PFSK-1 (cell line): ENCODE results near the gene SIVA1.

Source experiments
- FOXP2 ChIP-seq: optimal IDR thresholded peaks from 2 replicates; pipeline ENCODE3; 2011; ENCODE audit warnings: borderline replicate concordance, control low read depth, inconsistent platforms; ENCODE audit not compliant: insufficient read depth; ENCODE audit errors: extremely low read length, extremely low read depth
- POLR2AphosphoS5 ChIP-seq: IDR thresholded peaks from 2 replicates; pipeline ENCODE4 v1.6.1; 2012; ENCODE audit warnings: low read depth, mild to moderate bottlenecking, control low read depth, low read length, moderate library complexity
- REST ChIP-seq, 2 experiments: IDR thresholded peaks; 2 replicates each; pipeline versions ENCODE4 v1.6.1 to v1.8.0; 2011 to 2012; ENCODE audit warnings: low read depth in 2 of 2, low read length in 2 of 2, control low read depth in 1 of 2, inconsistent platforms in 1 of 2, mild to moderate bottlenecking in 1 of 2, moderate library complexity in 1 of 2; ENCODE audit not compliant: insufficient read depth in 1 of 2
- SIN3A ChIP-seq: IDR thresholded peaks from 2 replicates; pipeline ENCODE4 v1.6.1; 2012; ENCODE audit warnings: mild to moderate bottlenecking, low read length, moderate library complexity, borderline replicate concordance; ENCODE audit not compliant: insufficient read depth
- TAF1 ChIP-seq: IDR thresholded peaks from 2 replicates; pipeline ENCODE4 v1.6.1; 2012; ENCODE audit warnings: low read length, control low read depth, borderline replicate concordance; ENCODE audit not compliant: insufficient read depth

The SIVA1 gene

GRCh38 chr14:104776961-104777807, 24.2 kb downstream of the SIVA1 start:
- TF ChIP-seq POLR2AphosphoS5, result no peak
- TF ChIP-seq FOXP2, result no peak
- no peak for TF ChIP-seq SIN3A
- TF ChIP-seq REST (IDR thresholded peaks at IDR 0.05; ENCODE audit: insufficient read depth in 1 of 2, low read depth in 2 of 2, low read length in 2 of 2), result no peak
- TF ChIP-seq TAF1, result no peak

- no peak for TF ChIP-seq FOXP2
- no peak for TF ChIP-seq REST (IDR thresholded peaks at IDR 0.05; ENCODE audit: insufficient read depth in 1 of 2, low read depth in 2 of 2, low read length in 2 of 2)
- no peak for TF ChIP-seq POLR2AphosphoS5
- no peak for TF ChIP-seq TAF1
- TF ChIP-seq SIN3A, result no peak
Observed at GRCh38 chr14:104777808-104778249, 24.9 kb downstream of the SIVA1 start.

GRCh38 chr14:104778694-104779331, 25.9 kb downstream of the SIVA1 start:
- TF ChIP-seq TAF1, result no peak

- no peak for TF ChIP-seq FOXP2
- TF ChIP-seq SIN3A, result no peak
- TF ChIP-seq POLR2AphosphoS5, result no peak
- TF ChIP-seq REST (IDR thresholded peaks at IDR 0.05; ENCODE audit: insufficient read depth in 1 of 2, low read depth in 2 of 2, low read length in 2 of 2), result no peak
- TF ChIP-seq TAF1, result no peak
Observed at GRCh38 chr14:104779776-104780512, 27.0 kb downstream of the SIVA1 start.

- TF ChIP-seq TAF1 (no peak), POLR2AphosphoS5 (no peak), SIN3A (no peak), REST (IDR thresholded peaks at IDR 0.05; ENCODE audit: insufficient read depth in 1 of 2, low read depth in 2 of 2, low read length in 2 of 2) (no peak), FOXP2 (no peak)
Observed at GRCh38 chr14:104780513-104781030, 27.6 kb downstream of the SIVA1 start.
